SW480 (cell line): Measurements from ENCODE around the gene CFAP126.
"Not testable (repeated sequence)": the region's sequence is repeated elsewhere in the genome, so short reads cannot be mapped to it uniquely, and the experiment has no call there.

Experiments used
- DNase-seq: peaks from one replicate; pipeline ENCODE4 v3.0.0-alpha.2; 2016; ENCODE audit warnings: low spot score

CFAP126 gene

GRCh38 chr1:161367684-161368400, at the start of gene CFAP126:
TSS of gene CFAP126 (minus strand) at chr1:161367876. CDS start at chr1:161367868, 8 bp downstream.
- DNase-seq: peak; percentile 67

- DNase-seq: not testable (repeated sequence)
These were observed 45.4 kb upstream of the CFAP126 start for GRCh38 chr1:161413050-161413449.

- DNase-seq: not testable (repeated sequence)
These were observed 42.9 kb upstream of the CFAP126 start for GRCh38 chr1:161410636-161410970.

- DNase-seq: not testable (repeated sequence)
These were observed 42.4 kb upstream of the CFAP126 start for GRCh38 chr1:161409848-161410635.

- no peak for DNase-seq
These were observed 40.9 kb upstream of the CFAP126 start for GRCh38 chr1:161408429-161409052.

- no peak for DNase-seq
These were observed 39.8 kb upstream of the CFAP126 start for GRCh38 chr1:161407451-161407985.

- not testable (repeated sequence) for DNase-seq
These were observed 38.9 kb upstream of the CFAP126 start for GRCh38 chr1:161406551-161406950.

- no peak for DNase-seq
These were observed 36.4 kb upstream of the CFAP126 start for GRCh38 chr1:161404051-161404597.

GRCh38 chr1:161402446-161402845, 34.8 kb upstream of the CFAP126 start:
- no peak for DNase-seq

GRCh38 chr1:161399257-161399998, 31.8 kb upstream of the CFAP126 start:
- DNase-seq: peak; percentile 91

GRCh38 chr1:161398900-161399256, 31.2 kb upstream of the CFAP126 start:
- DNase-seq: no peak

GRCh38 chr1:161397038-161397437, 29.4 kb upstream of the CFAP126 start:
- not testable (repeated sequence) for DNase-seq

- DNase-seq: no peak
These were observed 25.5 kb upstream of the CFAP126 start for GRCh38 chr1:161393151-161393550.

GRCh38 chr1:161391611-161392010, 23.9 kb upstream of the CFAP126 start:
- DNase-seq: no peak

- not testable (repeated sequence) for DNase-seq
These were observed 23.5 kb upstream of the CFAP126 start for GRCh38 chr1:161391136-161391535.

- DNase-seq: peak; percentile 30
These were observed 22.8 kb upstream of the CFAP126 start for GRCh38 chr1:161390559-161390858.

- peak; percentile 93 for DNase-seq
These were observed 22.2 kb upstream of the CFAP126 start for GRCh38 chr1:161389691-161390558.

- not testable (repeated sequence) for DNase-seq
These were observed 21.5 kb upstream of the CFAP126 start for GRCh38 chr1:161389158-161389557.

GRCh38 chr1:161388639-161389038, 21.0 kb upstream of the CFAP126 start:
- DNase-seq: no peak

GRCh38 chr1:161382214-161383019, 14.7 kb upstream of the CFAP126 start:
- peak; percentile 62 for DNase-seq
